Activated effector memory CD4-positive, alpha-beta T cell treated with Interleukin-2 at 50 U/mL for 16 hours (primary cell): ENCODE data around the gene CRABP1.
"Not testable (repeated sequence)": the region's sequence is repeated elsewhere in the genome, so short reads cannot be mapped to it uniquely, and the experiment has no call there.

Experiments
- DNase-seq: peaks from one replicate; pipeline ENCODE4 v3.0.0-alpha.2; 2020

CRABP1 gene

GRCh38 chr15:78380143-78380542 is 40.0 kb downstream of the CRABP1 start:
- DNase-seq: not testable (repeated sequence)

- no peak for DNase-seq
These were observed 42.1 kb downstream of the CRABP1 start for GRCh38 chr15:78382114-78382880.

- DNase-seq: no peak
These were observed 44.5 kb downstream of the CRABP1 start for GRCh38 chr15:78384651-78385050.

GRCh38 chr15:78387246-78388037 is 47.3 kb downstream of the CRABP1 start:
- no peak for DNase-seq

GRCh38 chr15:78388865-78389264 is 48.7 kb downstream of the CRABP1 start:
- no peak for DNase-seq

GRCh38 chr15:78389322-78389721 is 49.2 kb downstream of the CRABP1 start:
- DNase-seq: no peak

GRCh38 chr15:78389738-78390137 is 49.6 kb downstream of the CRABP1 start:
- DNase-seq: no peak

GRCh38 chr15:78390242-78390641 is 50.1 kb downstream of the CRABP1 start:
- no peak for DNase-seq

- DNase-seq: no peak
These were observed 50.7 kb downstream of the CRABP1 start for GRCh38 chr15:78390826-78391225.

- DNase-seq: no peak
These were observed 51.6 kb downstream of the CRABP1 start for GRCh38 chr15:78391781-78392180.

- DNase-seq: no peak
These were observed 52.3 kb downstream of the CRABP1 start for GRCh38 chr15:78392430-78392829.

GRCh38 chr15:78393137-78393536 is 53.0 kb downstream of the CRABP1 start:
- DNase-seq: no peak

- DNase-seq: no peak
These were observed 53.9 kb downstream of the CRABP1 start for GRCh38 chr15:78394026-78394425.

- DNase-seq: no peak
These were observed 54.9 kb downstream of the CRABP1 start for GRCh38 chr15:78394981-78395616.

- DNase-seq: no peak
These were observed 56.1 kb downstream of the CRABP1 start for GRCh38 chr15:78396186-78396814.

- DNase-seq: no peak
These were observed 56.8 kb downstream of the CRABP1 start for GRCh38 chr15:78396976-78397375.

GRCh38 chr15:78397382-78397781 is 57.2 kb downstream of the CRABP1 start:
- no peak for DNase-seq
